ENCODE measurements around the gene RS1.

The RS1 gene

DNA sequence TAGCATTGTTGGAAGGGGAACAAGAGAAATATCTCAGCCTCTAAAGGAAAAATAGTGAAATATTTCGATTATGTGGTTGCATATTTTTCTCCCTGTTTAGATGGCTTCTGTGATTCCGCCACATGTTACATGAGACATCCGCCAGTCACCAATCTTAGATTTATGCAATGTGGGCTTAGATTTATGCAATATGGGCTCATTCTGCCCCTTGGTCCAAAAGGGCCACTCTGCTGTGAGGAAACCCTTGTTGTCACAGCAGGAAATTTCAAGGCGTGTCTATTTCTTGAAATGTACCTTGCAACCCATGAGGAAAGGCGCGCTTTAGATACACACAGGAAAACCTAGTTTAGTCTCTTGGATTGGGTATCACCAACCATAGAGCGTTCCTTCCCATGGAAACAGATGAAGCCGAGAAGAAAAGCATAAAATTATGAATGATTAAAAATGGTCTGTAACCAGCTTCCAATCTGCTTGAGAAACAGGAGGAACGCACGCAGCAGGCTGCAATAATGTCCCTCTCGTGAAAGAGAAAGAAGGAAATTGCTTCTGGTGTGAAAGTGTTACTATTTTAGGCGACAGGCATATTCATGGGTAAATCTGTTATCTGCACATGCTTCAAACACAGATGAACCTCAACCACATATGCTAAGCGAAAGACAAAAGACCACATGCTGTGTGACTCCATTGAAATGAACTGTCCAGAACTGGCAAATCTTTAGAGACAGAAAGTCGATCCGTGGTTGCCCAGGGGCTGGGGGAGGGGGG lies 3.7 kb downstream of the RS1 start:
- no peak for DNase-seq

DNA sequence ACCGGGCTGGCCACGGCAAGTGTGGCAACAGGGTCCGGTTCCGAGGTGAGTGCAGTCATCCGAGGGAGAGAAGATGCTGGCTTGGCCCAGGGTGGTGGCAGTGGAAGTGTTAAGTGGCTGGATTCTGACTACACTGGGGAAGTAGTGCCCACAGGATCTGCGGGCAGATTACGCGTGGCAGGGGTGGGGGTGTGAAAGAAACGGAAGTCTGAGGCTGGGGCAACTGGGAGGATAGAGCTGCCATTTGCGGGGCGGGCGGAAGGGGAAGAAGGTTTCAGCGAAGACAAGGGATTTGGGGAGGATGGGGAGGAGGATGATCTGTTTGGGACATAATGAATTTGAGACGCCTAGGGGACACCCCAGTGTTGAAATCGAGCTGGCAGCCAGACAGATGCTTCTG lies 5.3 kb downstream of the RS1 start:
- DNase-seq: no peak

DNA sequence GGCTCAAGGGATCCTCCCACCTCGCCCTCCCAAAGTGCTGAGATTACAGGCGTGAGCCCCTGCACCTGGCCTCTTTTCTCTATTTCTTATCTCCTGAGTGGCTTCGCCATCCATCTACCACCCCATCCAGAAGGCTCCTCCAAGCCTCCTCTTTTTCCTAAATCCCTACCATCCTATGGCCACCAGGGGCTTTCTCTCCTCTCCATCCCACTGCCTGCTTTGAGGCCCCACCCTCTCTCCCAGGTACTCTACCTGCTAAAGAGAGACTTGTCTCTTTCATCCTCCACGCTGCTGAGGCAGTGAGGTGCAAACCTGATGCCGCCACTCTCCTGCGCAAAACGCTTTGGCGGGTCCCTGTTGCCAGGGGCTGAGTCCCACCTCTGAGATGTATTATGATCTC lies 7.0 kb downstream of the RS1 start:
- no peak for DNase-seq

DNA sequence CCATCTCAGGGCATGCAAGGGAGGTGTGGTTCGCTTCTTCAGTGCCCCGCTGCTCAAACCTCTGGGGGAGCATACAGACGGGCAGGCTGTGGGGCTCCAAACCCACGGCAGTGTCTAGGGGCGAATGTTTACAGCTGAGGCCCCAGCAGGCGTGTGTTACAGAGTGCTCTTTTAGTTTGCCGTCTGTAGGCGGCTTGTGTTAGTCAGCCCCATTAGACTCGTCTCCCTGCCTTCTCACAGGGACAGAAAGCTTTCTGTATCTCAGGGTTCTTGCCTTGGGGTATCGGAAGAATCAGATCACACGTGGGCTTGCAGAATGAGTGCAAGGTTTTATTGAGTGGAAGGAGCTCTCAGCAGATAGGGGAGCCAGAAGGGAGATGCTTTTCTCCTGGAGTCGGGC lies 10.6 kb downstream of the RS1 start:
- DNase-seq: no peak

DNA sequence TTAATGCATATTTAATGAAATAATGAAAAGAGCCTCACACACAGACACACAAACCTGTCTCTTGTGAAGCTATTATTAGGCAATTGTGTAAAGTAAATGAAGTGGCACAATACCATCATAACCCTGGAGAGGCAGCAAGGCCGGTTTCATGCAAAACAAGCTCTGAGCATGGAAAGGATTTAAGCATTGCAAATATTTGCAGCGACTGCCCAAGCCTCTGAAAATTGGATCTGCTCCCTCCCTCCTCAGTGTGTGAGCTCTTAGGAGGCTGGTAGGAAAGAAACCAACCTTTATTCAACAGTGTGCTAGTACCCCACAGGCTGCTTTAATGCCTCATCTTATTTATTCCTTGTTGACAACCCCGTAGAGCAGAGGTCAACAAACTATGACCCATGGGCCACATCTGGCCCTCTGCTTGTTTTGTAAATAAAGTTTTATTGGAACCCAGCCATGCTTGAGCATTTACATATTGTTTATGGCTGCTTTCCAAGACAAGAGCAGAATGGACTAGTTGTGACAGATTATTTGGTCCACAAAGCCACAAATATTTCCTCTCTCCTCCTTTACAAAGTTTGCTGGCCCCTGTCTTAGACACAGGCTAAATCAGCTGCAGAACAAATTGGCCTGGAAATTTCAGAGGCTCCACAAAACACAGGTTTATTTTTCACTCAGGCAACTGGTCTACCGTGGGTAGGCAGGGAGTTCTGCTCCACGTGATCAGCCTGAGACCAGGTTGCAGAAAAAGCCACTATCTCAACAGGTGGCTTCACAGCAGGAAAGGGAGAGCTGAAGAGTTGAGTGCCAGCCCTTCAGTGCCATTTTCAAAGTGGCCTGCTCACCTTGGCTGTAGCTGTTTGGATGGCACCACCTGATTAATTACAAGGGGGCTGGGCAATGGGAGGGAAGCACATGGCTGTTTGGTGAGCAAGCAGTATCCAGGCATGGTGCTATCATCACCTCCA lies 16.8 kb downstream of the RS1 start:
- DNase-seq: peak; percentile 18

DNA sequence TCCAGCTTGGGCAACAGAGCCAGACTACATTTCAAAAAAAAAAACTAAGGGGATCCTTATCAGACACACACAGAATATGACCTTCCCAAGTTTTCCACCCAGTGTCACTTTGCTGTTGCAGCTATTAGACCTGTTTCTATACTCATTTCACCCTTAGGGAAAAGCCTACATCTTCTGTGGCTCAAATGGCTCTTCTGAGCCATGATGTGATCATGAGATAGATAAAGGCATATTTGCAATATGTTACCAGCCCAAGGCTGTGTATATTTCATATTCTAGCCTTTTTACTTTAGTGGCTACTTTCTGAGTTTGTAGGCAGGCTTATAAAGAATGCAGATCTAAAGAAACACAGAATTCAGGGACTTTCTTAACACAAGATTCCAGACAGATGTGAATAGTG lies 19.3 kb downstream of the RS1 start:
- DNase-seq: no peak

DNA sequence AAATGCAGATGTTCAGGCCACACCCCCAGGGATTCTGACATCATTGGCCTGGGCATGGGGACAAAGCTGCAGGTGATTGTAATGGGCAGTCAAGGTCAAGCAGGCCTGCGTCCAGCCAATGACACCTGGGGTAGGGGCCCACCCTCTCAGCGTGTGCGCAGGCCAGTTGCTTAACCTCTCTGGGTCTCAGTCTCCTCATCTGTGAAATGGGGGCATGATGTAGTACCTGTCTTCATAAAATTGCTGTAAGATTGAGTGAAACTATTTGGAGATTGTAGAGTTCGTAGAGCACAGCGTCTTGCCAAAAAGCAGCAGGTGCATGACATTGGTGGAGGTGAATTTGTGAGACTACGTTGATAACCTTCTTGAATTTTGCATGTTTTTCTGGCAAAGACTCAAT lies 21.2 kb downstream of the RS1 start:
- no peak for DNase-seq

DNA sequence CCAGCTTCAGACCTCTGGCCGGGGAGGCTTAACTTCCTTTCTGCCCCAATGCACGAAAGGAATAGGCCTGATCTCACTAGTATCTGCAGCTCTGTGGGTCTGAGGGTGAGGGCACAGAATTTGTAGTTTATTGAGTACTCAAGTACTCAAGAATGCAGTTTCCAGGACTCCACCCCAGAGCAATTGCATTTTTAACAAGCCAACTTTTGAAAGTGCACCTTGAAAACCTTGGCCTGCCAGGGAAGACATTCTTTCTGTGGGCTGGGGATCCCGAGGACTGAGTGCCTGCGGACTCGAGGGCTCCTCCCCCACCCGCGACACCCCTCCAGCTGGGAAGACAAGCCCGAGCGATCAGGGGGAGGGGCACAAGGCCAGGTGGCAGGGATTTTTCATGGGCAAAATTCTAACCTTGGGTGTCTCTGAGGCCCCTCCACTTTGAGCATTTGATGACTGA lies 22.4 kb downstream of the RS1 start:
- DNase-seq: no peak

DNA sequence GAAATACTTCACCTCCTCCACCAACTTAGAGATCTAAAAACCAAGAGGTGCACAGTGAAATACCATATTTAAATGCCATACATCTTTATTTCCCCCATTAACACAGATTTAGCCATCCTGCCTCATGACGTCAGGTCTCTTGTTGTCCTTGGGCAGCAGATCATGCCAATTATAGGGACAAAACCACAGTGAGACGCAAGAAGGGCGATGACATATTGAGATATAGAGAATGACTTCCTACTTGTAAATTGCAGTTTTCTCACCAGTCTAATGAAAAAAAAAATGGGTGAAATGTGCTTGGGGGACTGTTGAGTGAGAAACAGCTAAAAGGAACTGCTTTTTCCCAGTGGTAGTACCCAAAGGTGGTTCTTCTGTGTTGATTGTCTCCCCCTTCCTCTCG lies 24.3 kb downstream of the RS1 start:
- DNase-seq: no peak

DNA sequence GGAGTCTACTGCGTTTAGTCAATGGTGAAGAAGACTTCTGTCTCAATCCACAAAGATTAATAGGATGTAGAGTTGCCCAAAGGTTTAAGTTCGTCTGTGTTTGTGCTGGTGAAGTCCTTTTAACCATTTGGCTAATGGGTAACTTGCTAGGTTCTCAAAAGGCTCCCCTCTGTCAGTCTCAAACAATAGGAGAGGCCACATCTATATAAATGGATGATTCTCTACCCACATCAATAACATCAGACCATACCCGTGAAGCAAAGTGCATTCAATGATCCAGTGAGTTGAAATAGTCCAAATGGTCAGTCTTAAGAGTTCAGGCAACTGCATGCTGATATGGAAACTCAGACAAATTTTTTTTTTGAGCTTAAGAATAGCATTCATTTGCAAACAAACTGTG lies 28.1 kb downstream of the RS1 start:
- DNase-seq: no peak

DNA sequence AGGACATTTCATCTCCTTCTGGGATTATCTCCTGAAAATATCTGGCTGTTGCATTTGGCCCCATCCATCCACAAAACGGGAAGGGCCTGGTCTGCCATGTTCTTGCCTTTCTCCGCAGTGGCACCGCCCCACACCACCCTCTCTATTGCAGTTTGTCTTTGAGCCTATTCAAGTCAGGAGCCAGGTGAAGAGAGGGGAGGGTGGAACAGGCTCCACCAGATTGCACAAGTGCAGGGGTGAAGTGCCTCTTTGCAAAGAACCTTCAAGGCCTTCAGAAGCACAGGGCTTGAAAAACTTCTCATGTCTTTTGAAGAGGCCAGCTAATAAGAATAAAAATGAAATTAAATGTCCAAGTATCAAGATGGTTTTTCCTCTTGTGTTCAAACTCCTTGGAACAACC lies 28.7 kb downstream of the RS1 start:
- no peak for DNase-seq

DNA sequence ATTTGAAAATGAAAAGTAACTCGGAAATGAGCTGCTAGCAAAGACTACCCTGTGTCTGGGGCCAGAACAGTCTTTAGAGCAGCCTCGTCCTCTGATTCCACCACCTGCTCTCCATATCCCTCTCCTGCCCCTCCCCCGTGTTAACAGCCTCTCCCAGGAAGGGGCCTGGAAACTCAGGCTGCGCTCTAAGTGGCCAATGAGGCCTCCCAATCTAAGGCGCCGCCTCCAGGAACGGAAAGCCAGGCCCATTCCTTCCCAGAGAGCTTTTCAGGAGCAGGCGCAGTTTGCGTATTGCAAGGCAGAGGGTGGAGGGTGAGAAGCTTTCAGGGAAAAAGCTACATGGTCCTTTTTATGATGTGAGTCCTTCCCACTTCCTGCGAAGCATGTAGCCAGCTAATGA lies 31.2 kb downstream of the RS1 start:
- DNase-seq: no peak

DNA sequence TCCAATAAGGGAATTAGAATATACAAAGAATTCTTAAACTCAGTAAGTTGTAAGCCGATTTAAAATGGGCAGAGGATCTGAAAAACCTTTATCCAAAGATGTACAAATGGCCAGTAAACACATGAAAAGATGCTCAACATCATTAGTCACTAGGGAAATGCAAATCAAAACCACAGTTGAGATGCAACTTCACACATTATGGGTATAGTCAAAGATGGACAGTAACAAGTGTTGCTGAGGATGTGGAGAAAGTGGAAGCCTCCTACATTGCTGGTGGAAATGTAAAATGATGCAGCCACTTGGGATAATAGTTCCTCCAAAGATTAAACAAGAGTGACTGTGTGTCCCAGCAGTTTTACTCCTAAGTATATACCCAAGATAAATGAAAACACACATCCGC lies 32.6 kb downstream of the RS1 start:
- DNase-seq: no peak

DNA sequence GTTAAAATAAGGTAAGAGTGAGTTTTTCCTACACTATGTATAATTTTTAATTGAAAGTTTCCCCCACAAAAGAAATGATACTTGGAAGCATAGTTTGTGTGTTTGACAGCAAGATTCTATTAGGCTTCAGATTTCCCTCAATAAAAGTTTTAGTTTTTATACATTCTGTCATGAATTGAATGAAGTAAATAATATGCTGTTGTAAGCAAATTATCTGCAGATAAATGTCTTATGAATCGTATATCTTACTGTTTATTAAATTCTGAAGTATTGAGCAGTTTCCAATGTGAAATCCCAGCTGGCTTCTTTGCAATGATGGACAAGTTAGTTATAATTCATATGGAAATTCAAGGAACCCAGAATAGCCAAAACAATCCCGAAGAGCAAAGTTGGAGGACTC lies 33.5 kb downstream of the RS1 start:
- no peak for DNase-seq

DNA sequence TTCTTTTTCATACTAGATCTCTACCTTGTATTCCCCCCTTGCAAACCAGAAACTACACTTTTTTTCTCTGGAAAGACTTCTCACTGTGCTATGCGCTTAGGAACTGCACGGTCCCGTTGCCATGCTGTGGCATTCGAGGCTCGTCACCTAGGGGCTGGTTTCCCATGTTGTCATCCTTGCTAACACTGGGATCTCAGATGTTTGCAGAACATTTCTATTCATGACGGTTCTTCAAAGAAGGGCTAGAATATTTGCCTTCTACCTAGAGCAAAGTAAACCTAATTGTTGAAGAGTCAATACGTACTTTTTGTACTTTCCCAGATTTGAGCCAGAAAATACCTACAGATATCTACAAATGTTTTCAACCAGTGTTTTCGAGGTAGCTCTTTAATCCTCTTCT lies 41.0 kb downstream of the RS1 start:
- no peak for DNase-seq

DNA sequence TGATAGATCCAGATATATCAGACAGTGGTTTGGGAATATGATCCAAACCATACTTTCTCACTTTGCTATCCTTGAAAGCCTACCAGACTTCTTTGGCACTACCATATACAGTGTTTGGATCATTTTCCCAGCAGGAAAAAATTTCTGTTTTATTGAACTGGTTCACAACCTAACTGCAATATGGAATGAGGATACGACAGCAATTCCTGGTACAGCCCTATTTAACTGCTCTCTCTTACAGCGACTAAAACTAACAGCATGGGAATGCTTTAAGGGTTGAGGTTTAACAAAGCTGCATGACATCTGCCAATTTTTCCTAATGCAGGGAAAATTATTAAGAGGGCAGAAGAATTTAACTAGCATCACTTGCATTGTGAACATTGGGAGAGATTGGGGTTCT lies 47.3 kb downstream of the RS1 start:
- DNase-seq: no peak

DNA sequence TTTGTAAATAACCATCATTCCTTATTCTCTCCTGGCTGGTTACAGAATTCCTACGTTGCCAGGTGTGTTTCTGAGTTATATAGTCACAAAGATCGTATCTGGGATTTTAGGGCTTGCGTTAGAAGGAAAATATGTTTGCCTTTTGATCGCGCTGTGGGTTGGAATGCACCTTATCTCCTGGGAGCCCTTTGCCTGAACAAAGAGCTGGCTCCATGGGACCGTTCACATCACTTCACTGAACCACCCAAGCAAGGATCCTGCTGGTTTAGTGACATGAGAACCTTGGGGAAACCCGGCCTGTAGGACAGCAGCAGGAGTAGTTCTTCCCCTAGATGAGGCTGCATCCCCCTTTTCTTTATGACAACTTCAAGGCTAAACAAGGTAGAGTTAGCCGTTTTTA lies 51.6 kb downstream of the RS1 start:
- no peak for DNase-seq

DNA sequence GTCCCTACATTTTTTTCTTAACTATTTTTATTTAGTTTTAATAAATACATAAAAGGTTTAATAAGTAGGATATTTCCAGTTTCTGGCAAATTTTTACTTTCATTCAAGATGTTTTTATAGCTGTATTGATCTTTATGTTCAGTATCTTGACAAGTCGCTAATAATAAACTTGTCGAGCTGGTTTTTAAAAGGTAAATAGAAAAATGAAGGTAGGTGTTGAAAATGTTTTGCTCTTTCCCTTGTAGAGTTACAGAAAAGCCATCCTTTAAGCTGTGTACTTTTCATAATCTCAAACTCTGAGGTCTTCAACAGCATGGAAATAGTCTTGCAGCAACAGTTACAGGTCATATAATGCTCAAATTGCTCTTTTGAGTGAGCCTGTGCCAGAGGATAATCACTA lies 52.6 kb downstream of the RS1 start:
- DNase-seq: no peak

DNA sequence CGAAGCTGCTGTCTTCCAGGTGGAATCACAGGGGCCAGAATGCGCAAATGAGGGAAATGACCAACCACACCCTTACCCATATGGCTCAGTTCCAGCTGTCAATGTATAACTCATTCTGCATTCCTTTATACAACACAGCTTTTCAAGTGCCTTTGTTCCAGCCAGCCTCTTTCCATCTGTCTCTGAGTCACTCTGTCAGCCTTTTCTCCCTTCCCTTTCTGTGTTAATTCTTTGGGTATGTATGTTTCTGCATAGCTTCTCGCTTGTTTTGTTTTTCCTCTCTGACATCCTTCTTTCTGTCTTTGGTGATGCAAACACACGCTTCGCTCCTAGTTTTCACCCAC lies 54.5 kb downstream of the RS1 start:
- no peak for DNase-seq

DNA sequence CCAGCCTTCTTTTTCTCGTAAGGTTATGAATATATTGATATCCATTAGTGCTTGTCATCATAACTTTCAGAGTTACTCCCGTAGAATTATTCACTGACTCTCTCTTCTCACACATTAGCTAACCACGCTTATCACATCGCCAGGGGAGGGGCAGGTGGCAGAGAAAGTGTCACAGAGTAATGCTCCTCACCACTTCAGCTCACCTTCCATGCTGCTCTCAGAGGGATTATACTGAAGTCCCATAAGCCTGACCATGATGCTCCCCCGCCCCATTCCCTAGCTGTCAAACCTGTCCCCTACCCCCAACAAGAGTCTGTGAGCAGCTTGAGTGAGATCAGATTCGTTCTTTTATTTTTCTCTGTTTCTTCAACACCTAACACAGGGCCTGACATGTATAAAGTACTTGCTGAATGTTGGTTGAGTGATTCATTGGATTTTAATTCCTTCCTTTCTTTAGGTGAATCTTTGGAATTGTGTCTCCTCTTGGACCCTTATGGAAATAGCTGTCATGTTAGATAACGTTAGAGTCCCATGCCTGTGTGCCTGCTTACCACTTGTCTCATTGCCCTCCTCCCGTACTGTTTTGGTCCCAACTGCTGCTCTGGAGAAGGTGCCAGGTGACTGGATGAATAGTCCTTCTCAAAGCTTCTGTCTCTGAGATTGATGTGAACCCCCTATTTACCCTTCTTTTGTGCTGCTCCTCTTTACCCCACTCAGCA lies 55.1 kb downstream of the RS1 start:
- DNase-seq: no peak

DNA sequence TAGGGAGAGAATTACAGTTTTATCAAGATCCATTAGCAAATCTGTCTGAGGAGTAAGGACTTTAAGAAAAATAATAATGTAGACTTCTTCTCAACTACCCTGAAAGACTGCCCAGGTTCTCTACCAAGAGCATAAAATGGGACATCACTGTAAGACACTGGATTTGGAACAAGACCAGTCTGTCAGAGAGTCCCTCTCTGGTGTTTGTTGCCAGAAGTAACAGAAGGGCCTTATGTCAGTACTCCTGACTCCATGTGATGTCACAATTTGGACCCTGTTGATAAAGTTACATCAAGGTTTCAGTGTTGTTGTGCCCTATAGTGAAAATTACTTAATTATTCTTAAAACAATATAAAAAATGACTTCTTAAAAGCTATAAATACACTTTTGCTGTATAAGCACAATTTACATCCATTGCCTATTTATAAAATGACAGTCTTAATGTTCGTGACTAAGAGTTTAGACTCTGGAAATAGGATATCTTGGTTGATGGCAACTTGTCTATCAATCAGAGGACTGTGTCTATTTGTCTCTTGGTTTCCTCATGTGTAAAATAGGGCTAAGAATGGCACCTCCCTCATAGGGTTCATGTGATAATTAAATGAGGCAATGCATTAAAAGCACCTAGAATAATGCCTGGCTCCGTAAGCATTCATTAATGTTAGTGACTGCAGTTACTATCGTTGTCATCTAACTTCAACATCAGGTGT lies 57.8 kb downstream of the RS1 start:
- no peak for DNase-seq

DNA sequence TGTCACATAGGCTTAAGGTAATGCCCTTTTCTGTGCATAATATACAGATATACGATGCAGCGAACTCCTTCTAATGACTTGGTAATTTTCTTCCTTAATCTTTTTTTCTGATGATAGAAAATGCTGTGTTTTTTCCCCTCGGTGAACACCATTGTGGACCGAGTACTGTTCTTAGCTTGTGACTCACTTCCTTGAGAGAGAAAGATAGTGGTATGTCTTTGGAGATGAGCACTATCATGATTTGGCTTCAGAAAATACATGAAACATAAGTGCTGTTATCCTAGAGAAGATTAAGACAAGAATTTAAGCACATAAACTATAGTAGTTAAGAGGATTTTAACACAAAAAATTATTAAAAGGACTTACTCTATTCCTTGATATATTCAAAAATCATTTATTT lies 63.9 kb downstream of the RS1 start:
- no peak for DNase-seq

DNA sequence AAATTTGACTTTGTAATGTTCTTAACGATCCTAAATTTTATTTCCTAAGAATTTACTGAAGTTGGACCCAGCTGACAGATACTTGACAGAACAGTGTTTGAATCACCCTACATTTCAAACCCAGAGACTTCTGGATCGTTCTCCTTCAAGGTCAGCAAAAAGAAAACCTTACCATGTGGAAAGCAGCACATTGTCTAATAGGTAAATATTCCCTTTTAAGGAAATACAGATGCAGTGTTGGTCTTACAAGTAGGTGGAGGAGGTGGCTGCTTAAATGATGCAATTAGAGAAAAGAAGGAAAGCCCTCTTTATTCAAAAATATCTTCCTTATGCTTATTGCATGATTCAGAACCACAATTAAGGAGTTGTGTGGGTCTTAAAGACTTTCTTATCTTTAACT lies 73.5 kb downstream of the RS1 start:
- DNase-seq: no peak

Measured in NCI-H774 (cell line).